Tibial nerve (tissue), 4 donors: Measurements from ENCODE around the gene RNASE7. TPM values are rescaled to one million over a fixed set of nuclear protein-coding genes. Genes with fewer than 3 reads are reported as not detected.
A peak's percentile ranks its signal among the peaks of the same experiment; 100 is the strongest.

Experiments
- DNase-seq, 2 donors: peaks; one replicate each; pipeline ENCODE4 v3.0.0-alpha.2; 2019; ENCODE audit warnings: low spot score in 2 of 2
- H3K27ac ChIP-seq, 4 donors: fragments of 200-600 bp; sonication (generic) in 3 of 4; one replicate each; pipeline ENCODE4 v1.5.1; 2017 to 2019; ENCODE audit warnings: mild to moderate bottlenecking in 1 of 4
- H3K27me3 ChIP-seq, 2 donors: fragments of 200-600 bp; sonication (generic) in 1 of 2; one replicate each; pipeline versions ENCODE4 v1.5.1 to v1.6.0; 2017 to 2019
- H3K36me3 ChIP-seq, 3 donors: fragments of 200-600 bp; sonication (generic); one replicate each; pipeline ENCODE4 v1.5.1; 2018 to 2019
- H3K4me1 ChIP-seq, 4 donors: fragments of 200-600 bp; sonication (generic) in 3 of 4; one replicate each; pipeline ENCODE4 v1.5.1; 2017 to 2019
- H3K4me3 ChIP-seq, 4 donors: fragments of 200-600 bp; sonication (generic) in 3 of 4; one replicate each; pipeline ENCODE4 v1.5.1; 2017 to 2019; ENCODE audit warnings: mild to moderate bottlenecking in 1 of 4, moderate library complexity in 1 of 4
- H3K9me3 ChIP-seq, 4 donors: fragments of 200-600 bp; sonication (generic) in 3 of 4; one replicate each; pipeline ENCODE4 v1.5.1; 2017 to 2019
- EP300 ChIP-seq, 2 donors: sonication (generic); formaldehyde crosslinking; IDR thresholded peaks; one replicate each; pipeline ENCODE4 v1.6.1; 2017; ENCODE audit warnings: antibody characterized with exemption in 2 of 2, mild to moderate bottlenecking in 1 of 2
- POLR2A ChIP-seq, 2 donors: fragments of 450-650 bp; IDR thresholded peaks; one replicate each; pipeline ENCODE4 v1.6.1; 2017; ENCODE audit warnings: antibody characterized with exemption in 2 of 2, mild to moderate bottlenecking in 2 of 2, moderate library complexity in 2 of 2
- WGBS, 2 donors: methylation state at CpG; one replicate each; pipeline ENCODE4 v1.1.5; 2018; 5-methylcytosine and 5-hydroxymethylcytosine counted together
- total RNA-seq, 4 donors: library from RNA; depleted of rRNA; stranded (reverse); fragments of >200 nt; gene quantifications; one replicate each; pipeline ENCODE4 v1.1.0, GENCODE V29; 2016
- TF ChIP-seq, protein P1 (sequence below), 5 experiments: fragments of 200-600 bp in 3 of 5; fragments of 450-650 bp in 2 of 5; sonication (generic) in 3 of 5; IDR thresholded peaks; one replicate each; pipeline ENCODE4 v1.5.1; 2016 to 2019; ENCODE audit warnings: antibody characterized with exemption in 5 of 5, mild to moderate bottlenecking in 3 of 5, moderate library complexity in 2 of 5

Gene RNASE7
- total RNA-seq, 4 donors from 2014 or later = not detected

DNA sequence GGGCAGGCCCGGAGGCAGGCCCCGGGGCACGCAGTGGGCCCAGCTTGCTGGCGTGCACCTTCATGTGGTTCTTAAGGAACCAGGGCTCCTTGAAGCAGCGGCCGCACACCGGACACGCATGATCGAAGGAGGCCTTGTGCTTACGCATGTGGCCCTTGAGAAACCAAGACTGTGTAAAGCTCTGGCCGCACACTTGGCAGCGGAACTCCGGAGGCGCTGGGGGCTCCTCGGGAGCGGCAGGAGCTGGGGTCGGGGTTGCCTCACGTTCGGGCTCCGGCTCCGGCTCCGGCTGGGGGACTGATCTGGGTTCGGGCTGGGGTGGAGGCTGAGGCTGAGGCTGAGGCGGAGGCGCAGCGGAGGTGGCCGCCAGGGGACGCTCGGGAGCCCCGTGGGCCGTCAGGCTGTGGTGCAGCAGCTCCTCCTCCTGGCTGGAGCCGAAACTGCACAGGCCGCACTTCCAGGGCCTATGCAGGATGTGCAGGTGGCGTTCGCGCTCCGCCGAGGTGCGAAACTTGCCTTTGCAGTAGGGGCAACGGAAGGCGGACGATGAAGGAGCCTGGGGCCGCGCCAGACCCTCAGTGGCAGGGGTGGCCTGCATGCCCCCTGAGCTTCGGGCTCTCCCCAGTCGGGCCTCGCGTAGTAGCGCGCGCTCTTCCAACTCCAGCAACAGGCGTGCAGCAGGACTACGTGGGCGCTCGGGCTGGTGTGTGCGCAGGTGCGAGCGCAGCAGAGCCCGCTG lies 50.3 kb downstream of the RNASE7 start:
- no peak overlapping the region for H3K4me3 ChIP-seq
- no peaks in the 10 kb centered on the region for H3K9me3 ChIP-seq
- peaks cover 0 to 77% (median 13%) of the 10 kb centered on the region in 4 donors for H3K4me1 ChIP-seq
- peak overlapping the region; percentile 31 to 97 (median 66) for H3K27ac ChIP-seq
- peak in 1 of 2 donors; percentile 15 for TF ChIP-seq POLR2A (IDR thresholded peaks at IDR 0.05)
- TF ChIP-seq, protein P1, sequence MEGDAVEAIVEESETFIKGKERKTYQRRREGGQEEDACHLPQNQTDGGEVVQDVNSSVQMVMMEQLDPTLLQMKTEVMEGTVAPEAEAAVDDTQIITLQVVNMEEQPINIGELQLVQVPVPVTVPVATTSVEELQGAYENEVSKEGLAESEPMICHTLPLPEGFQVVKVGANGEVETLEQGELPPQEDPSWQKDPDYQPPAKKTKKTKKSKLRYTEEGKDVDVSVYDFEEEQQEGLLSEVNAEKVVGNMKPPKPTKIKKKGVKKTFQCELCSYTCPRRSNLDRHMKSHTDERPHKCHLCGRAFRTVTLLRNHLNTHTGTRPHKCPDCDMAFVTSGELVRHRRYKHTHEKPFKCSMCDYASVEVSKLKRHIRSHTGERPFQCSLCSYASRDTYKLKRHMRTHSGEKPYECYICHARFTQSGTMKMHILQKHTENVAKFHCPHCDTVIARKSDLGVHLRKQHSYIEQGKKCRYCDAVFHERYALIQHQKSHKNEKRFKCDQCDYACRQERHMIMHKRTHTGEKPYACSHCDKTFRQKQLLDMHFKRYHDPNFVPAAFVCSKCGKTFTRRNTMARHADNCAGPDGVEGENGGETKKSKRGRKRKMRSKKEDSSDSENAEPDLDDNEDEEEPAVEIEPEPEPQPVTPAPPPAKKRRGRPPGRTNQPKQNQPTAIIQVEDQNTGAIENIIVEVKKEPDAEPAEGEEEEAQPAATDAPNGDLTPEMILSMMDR (IDR thresholded peaks at IDR 0.05) = peak; percentile 100
- TF ChIP-seq EP300 (IDR thresholded peaks at IDR 0.05) = peak in 1 of 2 donors; percentile 59
- DNase-seq = peak; percentile 67 to 81
- no peaks in the 10 kb centered on the region for H3K27me3 ChIP-seq
- H3K36me3 ChIP-seq = peaks cover 0 to 58% (median 0%) of the 10 kb centered on the region in 3 donors
- WGBS, 2 donors = 31 to 40% methylated on average over 40 to 44 of the region's 59 CpGs

DNA sequence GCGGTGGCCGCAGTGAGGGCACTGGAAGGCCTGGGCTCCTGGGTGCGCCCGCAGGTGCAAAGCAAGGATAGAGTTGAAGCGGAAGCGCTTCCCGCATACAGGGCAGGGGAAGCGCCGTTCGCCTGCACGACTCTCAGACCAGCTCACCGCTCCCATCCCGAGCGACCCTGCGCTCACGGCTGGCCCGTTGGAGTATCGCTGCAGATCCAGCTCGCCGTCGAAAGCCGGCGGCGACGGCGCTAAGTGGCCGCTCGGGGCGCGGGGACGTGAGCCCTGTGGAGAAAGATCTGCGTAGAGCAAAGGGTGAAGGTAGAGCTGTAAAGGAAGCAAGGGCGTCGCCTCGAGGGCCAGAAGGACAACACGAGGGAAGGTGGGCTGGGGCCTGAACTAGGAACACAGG lies 50.9 kb downstream of the RNASE7 start:
- Histone ChIP-seq H3K4me1 (peaks cover 0 to 78% (median 12%) of the 10 kb centered on the region in 4 donors), H3K9me3 (no peaks in the 10 kb centered on the region), H3K27ac (peak overlapping the region in 1 of 4 donors; percentile 97), H3K4me3 (no peak overlapping the region), H3K27me3 (no peaks in the 10 kb centered on the region), H3K36me3 (peaks cover 0 to 52% (median 0%) of the 10 kb centered on the region in 3 donors)
- TF ChIP-seq, protein P1 (IDR thresholded peaks at IDR 0.05) = no peak
- no peak for TF ChIP-seq EP300 (IDR thresholded peaks at IDR 0.05)
- TF ChIP-seq POLR2A (IDR thresholded peaks at IDR 0.05) = no peak
- WGBS, 2 donors = 74 to 80% methylated on average over 36 of the region's 36 CpGs
- no peak for DNase-seq

Other genes starting within 250 kb of the RNASE7 start
- 100 to 1,000 TPM; 245 to 430 (median 379) TPM for gene RNASE1, start 239.5 kb upstream of the RNASE7 start, total RNA-seq
- gene RNASE3, start 151.0 kb upstream of the RNASE7 start, total RNA-seq = under 1 TPM in 1 of 4 donors, not detected in 3; 0.63 TPM
- 1 to 10 TPM in 2 of 4 donors, under 1 TPM in 1, not detected in 1; 0.59 to 3.5 (median 1.3) TPM for gene RNASE2, start 86.9 kb upstream of the RNASE7 start, total RNA-seq
- 100 to 1,000 TPM in 3 of 4 donors, 10 to 100 TPM in 1; 61.5 to 134 (median 122) TPM for gene METTL17, start 52.4 kb upstream of the RNASE7 start, total RNA-seq
- gene SLC39A2, start 43.1 kb upstream of the RNASE7 start, total RNA-seq = not detected
- 100 to 1,000 TPM; 370 to 971 (median 750) TPM for gene NDRG2, start 17.3 kb upstream of the RNASE7 start, total RNA-seq
- not detected for gene TPPP2, start 12.1 kb upstream of the RNASE7 start, total RNA-seq
- gene RNASE13, start 7.6 kb upstream of the RNASE7 start, total RNA-seq = not detected
- gene RNASE8, start 15.5 kb downstream of the RNASE7 start, total RNA-seq = not detected
- gene ARHGEF40, start 27.9 kb downstream of the RNASE7 start, total RNA-seq = 100 to 1,000 TPM in 1 of 4 donors, 10 to 100 TPM in 3; 72.5 to 128 (median 80.9) TPM
- gene ZNF219, start 56.3 kb downstream of the RNASE7 start, total RNA-seq = 10 to 100 TPM; 28.6 to 90.3 (median 34.9) TPM
- gene TMEM253, start 58.7 kb downstream of the RNASE7 start, total RNA-seq = under 1 TPM in 2 of 4 donors, not detected in 2; 0.44 to 0.63 TPM
- under 1 TPM in 1 of 4 donors, not detected in 3; 0.39 TPM for gene OR5AU1, start 113.7 kb downstream of the RNASE7 start, total RNA-seq
- gene HNRNPC, start 227.1 kb downstream of the RNASE7 start, total RNA-seq = 100 to 1,000 TPM; 349 to 485 (median 426) TPM
- under 1 TPM in 3 of 4 donors, not detected in 1; 0.22 to 0.90 (median 0.78) TPM for gene RPGRIP1, start 237.7 kb downstream of the RNASE7 start, total RNA-seq